Stimulated activated CD4-positive, alpha-beta T cell treated with anti-CD3 and anti-CD28 coated beads, Interleukin-2, amount 100 ng/mL, for 48 hours (primary cell): ENCODE results near the gene CENPA.

ENCODE experiments used
- DNase-seq, 2 donors: peaks; one replicate each; pipeline ENCODE4 v3.0.0-alpha.2; 2020

CENPA gene

DNA sequence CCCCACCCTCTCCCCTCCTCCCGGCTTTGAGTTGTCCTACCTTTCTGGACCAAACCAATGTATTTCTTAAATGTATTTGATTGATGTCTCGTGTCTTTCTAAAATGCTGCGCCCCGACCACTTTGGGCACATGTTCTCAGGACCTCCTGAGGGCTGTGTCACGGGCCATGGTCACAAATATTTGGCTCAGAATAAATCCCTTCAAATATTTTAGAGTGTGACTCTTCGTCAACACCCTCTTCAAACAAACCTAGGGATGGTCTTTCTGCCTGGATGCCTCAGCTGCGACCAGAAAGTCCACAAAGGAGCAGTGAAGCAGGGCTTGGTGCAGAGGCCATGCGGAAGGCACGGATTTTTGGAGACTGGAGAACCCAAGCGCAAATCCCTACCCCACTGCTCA lies 22.8 kb upstream of the CENPA start:
- DNase-seq: no peak

- peak; percentile 75 to 79 for DNase-seq
These were observed 21.6 kb upstream of the CENPA start, which contains the start of gene SLC35F6 for GRCh38 chr2:26764078-26764887. Gene SLC35F6, plus strand, starts transcription at chr2:26764284. Its CDS starts 66 bp downstream, at chr2:26764350.

- DNase-seq: no peak
These were observed 20.9 kb upstream of the CENPA start for GRCh38 chr2:26764906-26765305.

- no peak for DNase-seq
These were observed 20.2 kb upstream of the CENPA start for GRCh38 chr2:26765475-26766200.

- DNase-seq: no peak
These were observed 18.7 kb upstream of the CENPA start for GRCh38 chr2:26767129-26767528.

GRCh38 chr2:26767894-26768487 lies 17.9 kb upstream of the CENPA start:
- no peak for DNase-seq

DNA sequence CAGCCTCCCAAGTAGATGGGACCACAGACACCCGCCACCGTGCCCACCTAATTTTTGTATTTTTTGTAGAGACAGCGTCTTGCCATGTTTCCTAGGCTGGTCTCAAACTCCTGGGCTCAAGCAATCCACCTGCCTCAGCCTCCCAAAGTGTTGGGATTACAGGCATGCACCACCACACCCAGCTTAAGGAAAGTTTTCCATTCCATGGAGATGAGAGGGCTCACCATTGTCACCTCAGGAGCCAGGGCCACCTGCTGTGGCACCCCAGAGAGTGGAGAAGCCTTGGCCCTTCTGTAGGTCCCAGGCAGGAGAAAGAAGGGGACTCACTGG lies 17.1 kb upstream of the CENPA start:
- no peak for DNase-seq

- no peak for DNase-seq
These were observed 16.6 kb upstream of the CENPA start for GRCh38 chr2:26769089-26769761.

- DNase-seq: no peak
These were observed 14.8 kb upstream of the CENPA start for GRCh38 chr2:26770986-26771586.

DNA sequence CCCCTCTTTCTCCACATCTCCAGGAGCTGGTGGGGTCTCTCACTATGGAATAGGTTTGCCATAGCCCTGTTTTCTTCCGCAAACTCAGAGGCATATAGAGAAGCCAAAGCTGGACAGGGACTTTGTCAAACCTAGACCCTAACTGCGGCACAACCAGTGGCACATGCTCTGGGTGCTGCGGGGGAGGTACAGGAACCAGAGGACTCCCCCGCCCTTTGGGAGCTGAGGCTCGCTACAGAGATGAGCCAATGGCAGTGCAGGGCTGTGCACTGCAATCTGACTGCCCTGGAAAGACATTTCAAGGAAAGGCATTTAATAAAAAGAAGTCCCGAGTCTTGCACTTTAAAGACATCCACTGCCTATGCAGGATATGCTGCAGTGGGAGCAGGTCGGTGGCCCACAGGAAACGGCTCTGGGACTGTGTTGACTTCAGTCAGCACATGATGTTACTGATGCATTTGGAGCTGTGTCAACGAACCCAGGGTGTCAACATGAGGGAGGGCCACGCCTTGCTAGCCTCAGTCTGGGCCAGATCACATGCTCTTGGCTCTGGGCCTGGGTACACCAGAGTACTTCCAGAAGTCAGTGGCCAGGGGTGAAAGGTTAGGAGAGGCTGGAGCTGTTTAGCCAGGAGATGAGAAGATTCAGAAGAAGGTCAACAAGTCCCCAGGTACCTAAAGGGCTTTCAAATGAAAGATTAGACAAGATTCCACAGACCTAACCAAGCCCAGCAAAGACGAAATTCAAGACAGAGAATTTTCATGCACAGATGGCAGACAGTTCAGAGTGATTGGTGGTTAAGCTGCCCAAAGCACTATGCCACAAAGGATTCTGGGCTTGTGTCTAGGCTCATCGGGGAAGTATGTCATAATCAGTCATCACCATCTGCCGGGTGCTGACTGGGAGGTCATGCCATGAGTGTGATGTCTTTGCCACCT lies 13.5 kb upstream of the CENPA start:
- no peak for DNase-seq

GRCh38 chr2:26776195-26776800 lies 9.6 kb upstream of the CENPA start:
- no peak for DNase-seq

DNA sequence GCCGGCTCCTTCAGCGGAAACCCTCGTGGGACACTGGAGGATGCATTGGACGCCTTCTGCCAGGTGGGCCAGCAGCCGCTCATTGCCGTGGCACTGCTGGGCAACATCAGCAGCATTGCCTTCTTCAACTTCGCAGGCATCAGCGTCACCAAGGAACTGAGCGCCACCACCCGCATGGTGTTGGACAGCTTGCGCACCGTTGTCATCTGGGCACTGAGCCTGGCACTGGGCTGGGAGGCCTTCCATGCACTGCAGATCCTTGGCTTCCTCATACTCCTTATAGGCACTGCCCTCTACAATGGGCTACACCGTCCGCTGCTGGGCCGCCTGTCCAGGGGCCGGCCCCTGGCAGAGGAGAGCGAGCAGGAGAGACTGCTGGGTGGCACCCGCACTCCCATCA lies 7.8 kb upstream of the CENPA start:
- DNase-seq: no peak

- DNase-seq: no peak
These were observed 7.3 kb upstream of the CENPA start for GRCh38 chr2:26778507-26778906.

DNA sequence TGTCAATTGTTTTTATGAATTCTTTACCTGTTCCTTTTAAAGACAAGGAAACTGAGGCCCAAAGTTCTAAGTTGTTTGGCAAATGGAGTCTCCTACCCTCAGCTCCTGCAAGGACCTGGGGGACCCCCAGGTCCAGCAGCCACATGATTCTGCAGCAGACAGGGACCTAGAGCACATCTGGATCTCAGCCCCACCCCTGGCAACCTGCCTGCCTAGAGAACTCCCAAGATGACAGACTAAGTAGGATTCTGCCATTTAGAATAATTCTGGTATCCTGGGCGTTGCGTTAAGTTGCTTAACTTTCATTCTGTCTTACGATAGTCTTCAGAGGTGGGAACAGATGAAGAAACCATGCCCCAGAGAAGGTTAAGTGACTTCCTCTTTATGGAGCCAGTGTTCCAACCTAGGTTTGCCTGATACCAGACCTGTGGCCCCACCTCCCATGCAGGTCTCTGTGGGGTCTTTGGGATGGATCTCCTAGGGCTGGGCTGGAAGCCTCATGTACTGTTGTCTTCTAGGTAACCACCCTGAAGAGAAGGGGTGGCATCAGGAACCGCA lies 5.6 kb upstream of the CENPA start:
- DNase-seq: no peak

- DNase-seq: no peak
These were observed 2.8 kb upstream of the CENPA start for GRCh38 chr2:26782876-26783704.

- DNase-seq: no peak
These were observed 1.2 kb upstream of the CENPA start for GRCh38 chr2:26784570-26785234.

GRCh38 chr2:26786207-26787028 lies 562 bp downstream of the CENPA start:
- DNase-seq: peak in 1 of 2 donors; percentile 23

GRCh38 chr2:26792720-26793119 lies 6.9 kb downstream of the CENPA start:
- DNase-seq: no peak

- DNase-seq: no peak
These were observed 7.7 kb downstream of the CENPA start for GRCh38 chr2:26793518-26793917.
